Adrenal gland (tissue), 12 donors: ENCODE data around the gene GPC6. TPM values are rescaled to one million over a fixed set of nuclear protein-coding genes. Genes with fewer than 3 reads are reported as not detected.

ENCODE experiments used
- DNase-seq, 7 donors: peaks; one replicate each; pipeline ENCODE4 v3.0.0-alpha.2; 2019 to 2020
- H3K27ac ChIP-seq, 5 donors: fragments of 200-600 bp; sonication (generic) in 4 of 5; 1 replicate in 3 of 5; 2 replicates in 2 of 5; pipeline versions ENCODE4 v1.5.1 to v1.8.0; 2016 to 2020; ENCODE audit warnings: mild to moderate bottlenecking in 1 of 5
- H3K27me3 ChIP-seq: fragments of 200-600 bp; 2 replicates; pipeline ENCODE4 v1.8.0; 2021
- H3K36me3 ChIP-seq, 2 donors: fragments of 200-600 bp; replicated peaks in 1 of 2; 1 replicate in 1 of 2; 2 replicates in 1 of 2; pipeline versions ENCODE4 v1.5.1 to v1.8.0; 2018 to 2022
- H3K4me1 ChIP-seq, 2 donors: fragments of 200-600 bp; replicated peaks in 1 of 2; 1 replicate in 1 of 2; 2 replicates in 1 of 2; pipeline versions ENCODE4 v1.5.1 to v1.8.0; 2018 to 2021
- H3K4me3 ChIP-seq, 4 donors: fragments of 200-600 bp; sonication (generic) in 3 of 4; one replicate each; pipeline ENCODE4 v1.5.1; 2016 to 2018
- H3K9me3 ChIP-seq, 3 donors: fragments of 200-600 bp; sonication (generic) in 1 of 3; replicated peaks in 1 of 3; 1 replicate in 2 of 3; 2 replicates in 1 of 3; pipeline versions ENCODE4 v1.5.1 to v1.8.0; 2016 to 2021
- POLR2A ChIP-seq, 2 donors: fragments of 450-650 bp; IDR thresholded peaks; one replicate each; pipeline ENCODE4 v1.6.1; 2017; ENCODE audit warnings: antibody characterized with exemption in 2 of 2, mild to moderate bottlenecking in 2 of 2, moderate library complexity in 1 of 2
- WGBS, 4 donors: extraction: QIAGEN DNeasy Blood & Tissue Kit in 2 of 4; methylation state at CpG; one replicate each; pipeline versions ENCODE4 v1.1.5 to v1.1.7; 2013 to 2017; 5-methylcytosine and 5-hydroxymethylcytosine counted together
- intact Hi-C, 2 donors: fragments of 100-400 bp; cut with DNase I; formaldehyde crosslinking; loops; one replicate each; pipeline versions ENCODE4 v1.14.1 to v1.15.0; 2022 to 2023
- polyA plus RNA-seq, 3 donors: library from polyadenylated mRNA; stranded (reverse); fragments of 200-250 nt in 2 of 3; fragments of 350-450 nt in 1 of 3; fragmentation: Illumina TruSeq in 1 of 3; extraction: RNeasy Lipid Tissue Mini Kit (QIAGEN cat#74804) in 1 of 3; gene quantifications; one replicate each; pipeline ENCODE4 v1.2.3, GENCODE V29; 2013 to 2014
- total RNA-seq, 9 donors: library from RNA; depleted of rRNA in 4 of 9; stranded (reverse); fragments of >200 nt in 4 of 9; fragments of 120-200 nt in 1 of 9; fragmentation: NEBNext Ultra II Directional in 1 of 9; extraction: Animal tissue kit (Norgen Biotek cat#: 25700) in 1 of 9; gene quantifications; one replicate each; pipeline versions ENCODE4 v1.1.0 to v1.2.4, GENCODE V29; 2013 to 2023
- TF ChIP-seq, protein P1 (sequence below), 6 experiments: fragments of 450-650 bp in 4 of 6; fragments of 200-600 bp in 2 of 6; sonication (generic) in 1 of 6; IDR thresholded peaks; 1 replicate in 5 of 6; 2 replicates in 1 of 6; pipeline versions ENCODE4 v1.5.1 to v1.8.0; 2016 to 2021; ENCODE audit warnings: antibody characterized with exemption in 6 of 6, mild to moderate bottlenecking in 2 of 6, moderate library complexity in 1 of 6
- donor health status: healthy with polysubstance abuse.
- donor health status: Bipolar disorder and iron deficiency.
- donor health status: DM: yes; HTN: yes; CAD: no.
- donor health status: DM: no; HTN: no; CAD: no.
- donor health status: DM: no; HTN: no; CAD: no.
- donor health status: DM: yes; HTN: yes; CAD: no.

Gene GPC6
- total and polyA plus RNA-seq, 12 donors = 0.37 to 62.3 (median 2.5) TPM

DNA sequence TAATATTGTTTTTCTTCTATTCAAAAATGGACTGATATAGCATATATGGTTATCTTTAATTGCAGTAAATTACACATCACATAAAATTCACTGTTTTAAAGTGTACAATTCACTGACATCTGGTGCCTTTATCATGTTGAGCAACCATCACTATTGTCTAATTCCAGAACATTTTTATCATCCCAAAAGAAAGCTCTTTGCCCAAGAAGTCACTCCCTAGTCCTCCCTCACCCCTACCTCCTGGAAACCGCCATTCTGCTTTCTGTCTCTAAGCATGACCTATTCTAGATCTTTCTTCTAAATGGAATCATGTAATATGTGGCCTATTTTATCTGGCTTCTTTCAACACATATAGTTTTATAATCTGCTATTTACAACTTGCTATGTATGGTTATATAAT lies 727.2 kb downstream of the GPC6 start:
- Histone ChIP-seq H3K27me3 (no peaks in the 10 kb centered on the region), H3K4me1 (no peaks in the 10 kb centered on the region), H3K27ac (no peak overlapping the region), H3K36me3 (no peaks in the 10 kb centered on the region), H3K4me3 (no peak overlapping the region), H3K9me3 (no peaks in the 10 kb centered on the region)
- TF ChIP-seq, protein P1, sequence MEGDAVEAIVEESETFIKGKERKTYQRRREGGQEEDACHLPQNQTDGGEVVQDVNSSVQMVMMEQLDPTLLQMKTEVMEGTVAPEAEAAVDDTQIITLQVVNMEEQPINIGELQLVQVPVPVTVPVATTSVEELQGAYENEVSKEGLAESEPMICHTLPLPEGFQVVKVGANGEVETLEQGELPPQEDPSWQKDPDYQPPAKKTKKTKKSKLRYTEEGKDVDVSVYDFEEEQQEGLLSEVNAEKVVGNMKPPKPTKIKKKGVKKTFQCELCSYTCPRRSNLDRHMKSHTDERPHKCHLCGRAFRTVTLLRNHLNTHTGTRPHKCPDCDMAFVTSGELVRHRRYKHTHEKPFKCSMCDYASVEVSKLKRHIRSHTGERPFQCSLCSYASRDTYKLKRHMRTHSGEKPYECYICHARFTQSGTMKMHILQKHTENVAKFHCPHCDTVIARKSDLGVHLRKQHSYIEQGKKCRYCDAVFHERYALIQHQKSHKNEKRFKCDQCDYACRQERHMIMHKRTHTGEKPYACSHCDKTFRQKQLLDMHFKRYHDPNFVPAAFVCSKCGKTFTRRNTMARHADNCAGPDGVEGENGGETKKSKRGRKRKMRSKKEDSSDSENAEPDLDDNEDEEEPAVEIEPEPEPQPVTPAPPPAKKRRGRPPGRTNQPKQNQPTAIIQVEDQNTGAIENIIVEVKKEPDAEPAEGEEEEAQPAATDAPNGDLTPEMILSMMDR (IDR thresholded peaks at IDR 0.05) = no peak
- TF ChIP-seq POLR2A (IDR thresholded peaks at IDR 0.05) = no peak
- intact Hi-C loops = no loop called here
- no peak for DNase-seq
- WGBS, 4 donors = 80 to 93% (median 86%) methylated on average over 1 of the region's 1 CpG

DNA sequence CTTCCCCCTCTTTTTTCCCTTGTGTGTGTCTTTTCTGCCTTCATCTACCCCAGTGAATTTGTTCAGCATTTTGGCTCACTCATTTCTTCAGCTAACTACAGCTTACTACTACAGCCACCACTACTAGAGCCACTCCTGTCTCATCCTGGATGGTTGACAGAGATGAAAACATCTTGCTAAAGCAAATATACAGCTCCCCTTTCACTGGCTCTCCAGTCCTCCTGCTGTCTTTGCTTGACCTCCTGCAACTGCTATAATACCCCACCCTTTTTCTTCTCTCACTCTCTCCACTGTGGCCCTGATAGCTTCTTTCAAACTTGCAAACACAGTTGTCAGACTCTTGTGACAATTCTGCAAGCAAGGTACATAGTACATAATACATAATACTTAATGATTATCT lies 729.3 kb downstream of the GPC6 start:
- Histone ChIP-seq H3K27me3 (no peaks in the 10 kb centered on the region), H3K36me3 (no peaks in the 10 kb centered on the region), H3K4me3 (no peak overlapping the region), H3K4me1 (no peaks in the 10 kb centered on the region), H3K27ac (no peak overlapping the region), H3K9me3 (no peaks in the 10 kb centered on the region)
- intact Hi-C loops = no loop called here
- TF ChIP-seq, protein P1 (IDR thresholded peaks at IDR 0.05) = no peak
- no peak for TF ChIP-seq POLR2A (IDR thresholded peaks at IDR 0.05)
- no peak for DNase-seq

DNA sequence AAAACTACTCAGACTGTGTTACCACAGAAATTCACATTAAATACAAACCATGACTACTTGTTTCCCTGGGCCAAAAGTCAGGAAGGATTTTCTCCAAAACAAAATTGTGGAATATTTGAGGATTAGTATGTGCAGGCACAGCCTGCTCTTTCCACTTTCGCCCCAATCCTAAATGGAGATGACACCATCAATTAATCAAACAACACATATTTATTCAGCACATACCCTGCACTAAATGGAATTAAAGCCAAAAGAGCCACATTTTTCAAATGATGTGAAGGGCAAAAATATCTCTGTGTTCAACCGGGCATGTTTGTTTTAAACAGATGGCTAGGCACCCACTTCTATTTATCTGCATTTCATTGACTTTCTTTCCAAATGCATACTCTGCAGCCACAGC lies 729.8 kb downstream of the GPC6 start:
- intact Hi-C loops = no loop called here
- WGBS, 4 donors = 56 to 72% (median 67%) methylated on average over 2 of the region's 2 CpGs
- Histone ChIP-seq H3K9me3 (no peaks in the 10 kb centered on the region), H3K4me1 (no peaks in the 10 kb centered on the region), H3K27ac (no peak overlapping the region), H3K27me3 (no peaks in the 10 kb centered on the region), H3K4me3 (no peak overlapping the region), H3K36me3 (no peaks in the 10 kb centered on the region)
- no peak for DNase-seq
- TF ChIP-seq, protein P1 (IDR thresholded peaks at IDR 0.05) = no peak
- no peak for TF ChIP-seq POLR2A (IDR thresholded peaks at IDR 0.05)

DNA sequence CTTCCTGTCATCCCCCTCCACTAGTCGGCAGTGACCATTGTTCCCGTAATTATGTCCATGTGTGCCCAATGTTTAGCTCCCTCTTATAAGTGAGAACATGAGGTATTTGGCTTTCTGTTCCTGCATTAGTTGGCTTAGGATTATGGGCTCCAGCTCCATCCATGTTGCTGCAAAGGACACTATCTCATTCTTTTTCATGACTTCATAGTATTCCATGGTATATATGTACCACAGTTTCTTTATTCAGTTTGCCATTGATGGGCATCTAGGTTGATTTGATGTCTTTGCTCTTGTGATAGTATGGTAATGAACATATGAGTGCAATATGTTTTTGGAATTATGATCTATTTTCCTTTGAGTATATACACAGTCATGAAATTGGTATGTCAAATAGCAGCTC lies 730.8 kb downstream of the GPC6 start:
- no peak for DNase-seq
- intact Hi-C loops = no loop called here
- Histone ChIP-seq H3K27me3 (no peaks in the 10 kb centered on the region), H3K9me3 (no peaks in the 10 kb centered on the region), H3K27ac (no peak overlapping the region), H3K4me3 (no peak overlapping the region), H3K36me3 (no peaks in the 10 kb centered on the region), H3K4me1 (no peaks in the 10 kb centered on the region)
- WGBS, 4 donors = 92 to 100% (median 95%) methylated on average over 2 of the region's 2 CpGs
- TF ChIP-seq, protein P1 (IDR thresholded peaks at IDR 0.05) = no peak
- TF ChIP-seq POLR2A (IDR thresholded peaks at IDR 0.05) = no peak
